LHCN-M2 (cell line): Measurements from ENCODE around the gene MPP1. TPM values are rescaled to one million over a fixed set of nuclear protein-coding genes. Genes with fewer than 3 reads are reported as not detected.

Source experiments
- DNase-seq: peaks from one replicate; pipeline ENCODE4 v3.0.0-alpha.2; 2012; ENCODE audit warnings: low read depth
- total RNA-seq: library from RNA; depleted of rRNA; stranded (reverse); fragments of >200 nt; gene quantifications from 2 replicates; pipeline ENCODE4 v1.2.3, GENCODE V29; 2014

The MPP1 gene
- total RNA-seq, 1 experiment from 2014 or later, result 23.2 TPM

DNA sequence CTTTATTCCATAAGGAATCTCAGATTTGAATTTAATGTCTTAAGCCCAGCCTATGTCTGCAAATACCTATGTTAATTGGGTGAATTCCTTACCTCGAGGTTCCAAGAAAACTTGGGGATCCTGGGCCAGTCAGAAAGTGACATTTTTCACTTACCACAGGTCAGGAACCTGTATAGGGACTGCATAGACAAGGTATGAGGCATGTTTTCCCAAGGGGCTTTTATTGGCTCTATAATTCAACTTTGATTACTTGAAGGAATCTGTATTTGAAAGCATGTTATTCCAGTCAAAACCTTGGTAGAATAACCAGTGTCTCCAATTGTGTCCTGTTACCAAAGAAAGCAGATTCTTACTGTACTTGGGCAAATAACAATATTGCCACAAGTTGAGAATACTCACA, 8.5 kb upstream of the MPP1 start:
- no peak for DNase-seq

DNA sequence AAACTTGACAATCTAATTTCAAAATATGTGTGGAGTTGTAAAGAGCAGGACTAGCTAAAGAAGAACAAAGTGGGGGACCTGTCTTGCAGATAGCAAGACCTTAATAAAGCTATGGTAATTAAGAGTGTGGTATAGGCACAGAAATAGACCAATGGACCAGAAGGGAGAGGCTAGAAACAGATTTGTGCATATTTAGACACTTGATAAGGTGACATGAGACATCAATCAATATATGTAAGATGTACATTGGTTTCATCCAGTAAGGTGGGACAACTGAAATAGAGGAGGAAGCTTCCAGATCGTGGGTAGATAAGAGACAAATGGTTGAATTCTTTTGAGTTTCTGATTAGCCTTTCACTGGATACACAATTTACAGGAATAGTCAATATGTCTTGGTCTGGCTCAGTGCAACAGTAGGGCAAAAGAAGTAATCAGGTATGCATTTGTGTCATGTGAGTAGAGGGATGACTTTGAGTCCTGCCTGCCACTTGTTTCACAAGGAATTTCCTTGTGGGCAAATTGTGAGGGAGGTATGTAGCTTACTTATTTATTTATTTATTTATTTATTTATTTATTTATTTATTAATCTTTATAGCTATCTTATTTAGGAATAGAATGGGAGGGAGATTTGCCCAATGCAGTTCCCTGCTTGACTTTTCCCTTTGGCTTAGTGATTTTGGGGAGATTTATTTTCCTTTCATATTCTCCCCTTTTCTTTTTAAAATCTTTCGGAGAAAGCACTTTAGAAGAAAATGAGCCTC, 7.2 kb upstream of the MPP1 start:
- no peak for DNase-seq

DNA sequence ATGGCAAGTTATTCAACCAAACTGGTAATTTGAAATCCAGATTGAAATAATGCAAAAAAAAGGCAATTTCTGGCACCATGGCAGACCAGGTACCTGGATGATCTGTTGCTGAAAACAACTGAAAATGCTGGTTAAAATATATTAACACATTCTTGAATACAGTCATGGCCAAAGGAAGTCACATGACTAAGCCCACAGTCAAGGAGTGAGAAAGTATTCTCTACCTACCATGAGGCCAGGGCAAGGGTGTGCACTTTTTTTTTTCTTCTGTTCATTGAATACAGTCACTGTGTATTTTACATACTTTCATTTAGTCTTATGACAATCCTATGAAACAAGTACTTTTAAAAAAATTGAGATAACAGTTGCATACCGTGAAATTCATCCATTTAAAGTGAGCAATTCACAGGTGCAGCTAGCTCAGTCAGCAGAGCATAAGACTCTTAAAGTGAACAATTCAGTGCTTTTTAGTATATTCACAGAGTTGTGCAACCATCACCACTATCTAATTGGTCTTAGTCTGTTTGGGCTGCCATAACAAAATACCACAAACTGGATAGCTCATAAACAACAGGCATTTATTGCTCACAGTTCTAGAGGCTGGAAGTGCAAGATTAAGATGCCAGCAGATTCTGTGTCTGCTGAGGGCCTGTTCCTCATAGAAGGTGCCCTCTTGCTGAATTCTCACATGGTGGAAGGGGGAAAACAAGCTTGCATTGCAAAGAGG, 4.8 kb upstream of the MPP1 start:
- DNase-seq, result no peak

DNA sequence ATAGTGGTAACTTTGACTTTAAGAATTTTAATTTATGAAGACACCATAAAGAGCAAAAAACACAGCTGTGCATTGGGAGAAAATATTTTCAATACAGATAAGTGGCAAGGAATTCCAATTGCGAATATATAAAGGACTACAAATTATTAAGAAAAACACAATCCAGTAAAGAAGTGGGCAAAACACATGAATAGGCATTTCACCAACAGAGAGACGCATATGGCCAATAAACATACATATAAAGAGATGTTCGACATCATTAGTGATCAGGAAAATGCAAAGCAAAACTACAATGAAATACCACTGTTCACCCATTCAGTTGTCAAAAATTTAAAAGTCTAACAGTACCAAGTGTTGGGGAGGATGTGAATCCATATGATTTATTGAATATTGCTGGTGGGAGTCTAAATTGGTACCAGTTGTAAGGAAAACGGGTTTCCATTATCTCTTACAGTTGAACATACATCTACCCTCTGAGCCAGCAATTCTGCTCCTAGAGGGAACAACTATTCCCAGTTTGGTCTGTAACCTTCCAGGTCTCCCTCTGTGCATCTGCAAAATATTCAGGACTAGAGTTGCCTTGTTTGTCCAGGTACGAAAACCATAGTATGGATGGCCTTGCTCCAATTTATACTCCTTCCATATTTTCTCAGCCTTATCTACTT, 1.7 kb upstream of the MPP1 start:
- DNase-seq, result no peak

DNA sequence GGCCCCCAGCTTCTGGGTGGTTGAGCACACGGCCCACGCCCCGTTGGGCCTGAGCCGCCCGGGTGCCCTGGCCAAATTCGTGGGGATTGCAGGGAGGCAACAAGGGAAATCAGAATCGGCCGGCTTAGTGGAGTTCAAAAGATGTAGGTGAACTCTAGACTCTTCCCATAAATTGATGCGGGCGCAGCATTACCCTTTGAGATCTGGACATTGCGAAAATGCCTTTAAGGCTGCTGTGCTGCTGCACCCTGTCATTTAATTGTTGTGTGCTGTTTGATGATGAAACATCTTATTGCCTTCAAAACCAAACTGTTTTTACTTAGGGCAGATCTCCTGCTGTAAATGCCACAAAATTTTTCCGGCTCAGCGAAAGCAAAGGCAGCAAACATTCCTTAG, 409 bp upstream of the MPP1 start:
- DNase-seq, result no peak

DNA sequence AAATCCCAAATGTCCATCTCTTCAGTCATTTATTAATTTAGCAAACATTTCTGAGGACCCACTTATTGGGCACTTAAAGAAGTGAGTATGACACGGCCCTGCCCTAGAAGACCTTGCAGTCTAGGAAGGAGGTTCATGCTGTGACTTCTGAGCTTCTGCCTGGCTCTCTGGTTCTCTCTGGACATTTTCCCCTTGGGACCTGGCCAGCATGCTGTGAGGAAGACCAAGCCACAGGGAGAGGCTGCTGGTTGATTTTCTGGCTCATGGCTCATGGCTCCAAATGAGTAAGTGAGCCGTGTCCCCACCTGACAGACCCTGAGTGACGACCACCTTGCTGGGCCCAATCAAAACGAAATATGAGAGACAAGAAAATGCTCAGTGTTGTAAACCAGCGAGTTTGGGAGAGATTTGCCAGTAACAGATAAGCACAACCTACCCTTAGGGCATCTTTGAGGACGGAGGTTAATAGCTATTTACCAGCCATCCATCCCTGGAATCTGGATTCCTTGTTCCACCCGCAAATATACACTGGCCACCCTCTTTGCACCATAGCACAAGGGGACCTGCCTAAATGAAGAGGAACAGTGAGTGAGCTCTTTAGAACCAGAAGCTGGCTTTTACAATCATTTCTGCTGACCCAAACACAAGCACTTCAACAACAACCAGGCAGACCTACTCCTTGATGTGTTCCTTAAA, 876 bp downstream of the MPP1 start:
- no peak for DNase-seq

DNA sequence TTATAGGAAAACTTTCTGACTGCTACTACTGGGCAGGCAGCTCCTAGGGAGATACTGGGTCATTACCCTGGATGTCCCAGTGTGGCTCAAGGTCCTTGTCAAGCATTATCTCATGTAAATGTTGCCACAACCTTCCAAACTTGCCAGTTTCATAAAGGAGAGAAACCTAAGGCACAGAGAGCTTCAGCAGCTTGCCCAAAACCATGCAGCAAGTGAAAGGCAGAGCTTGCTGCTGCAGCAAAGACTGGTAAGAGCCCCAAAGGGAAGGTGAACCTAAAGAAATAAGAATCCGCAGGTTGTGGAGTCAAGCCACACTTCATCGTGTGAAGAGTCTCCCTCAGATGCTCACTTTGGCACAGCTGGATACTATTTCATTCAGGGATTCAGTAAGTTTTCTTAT, 2.3 kb downstream of the MPP1 start:
- DNase-seq, result no peak

DNA sequence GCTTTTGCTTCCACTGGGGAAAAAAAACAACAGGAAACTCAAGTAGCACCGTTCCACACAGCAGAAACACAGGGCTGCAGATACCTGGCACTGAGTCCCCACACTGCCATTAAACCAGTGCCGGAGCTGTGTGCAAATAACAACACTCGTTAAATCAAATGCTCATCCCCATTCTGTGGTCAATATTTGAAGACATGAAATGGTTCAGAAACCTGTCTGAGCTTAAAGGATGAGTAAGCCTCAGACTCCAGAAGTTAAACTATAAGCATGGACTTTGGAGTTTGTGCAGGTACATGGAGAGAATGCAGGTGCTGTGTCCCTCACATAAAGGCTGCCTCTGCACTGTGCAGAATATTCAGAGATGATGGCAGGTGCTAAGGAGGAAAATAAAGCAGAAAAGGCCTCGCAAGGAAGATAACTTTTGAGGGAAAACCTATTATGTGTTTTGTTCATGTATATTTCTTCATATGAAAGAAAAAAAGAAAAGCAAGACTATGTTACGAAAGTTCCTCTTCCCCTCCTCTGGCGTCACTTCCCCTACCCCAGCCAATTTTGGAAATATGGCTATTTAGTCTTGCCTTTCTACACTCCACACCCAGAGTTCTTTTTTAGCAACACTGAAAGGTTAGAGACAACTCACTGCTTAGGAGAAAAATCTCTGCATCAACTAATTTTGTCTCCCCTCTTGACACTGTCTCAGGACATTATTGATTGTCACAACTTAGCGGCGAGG, 4.6 kb downstream of the MPP1 start:
- DNase-seq, result no peak

DNA sequence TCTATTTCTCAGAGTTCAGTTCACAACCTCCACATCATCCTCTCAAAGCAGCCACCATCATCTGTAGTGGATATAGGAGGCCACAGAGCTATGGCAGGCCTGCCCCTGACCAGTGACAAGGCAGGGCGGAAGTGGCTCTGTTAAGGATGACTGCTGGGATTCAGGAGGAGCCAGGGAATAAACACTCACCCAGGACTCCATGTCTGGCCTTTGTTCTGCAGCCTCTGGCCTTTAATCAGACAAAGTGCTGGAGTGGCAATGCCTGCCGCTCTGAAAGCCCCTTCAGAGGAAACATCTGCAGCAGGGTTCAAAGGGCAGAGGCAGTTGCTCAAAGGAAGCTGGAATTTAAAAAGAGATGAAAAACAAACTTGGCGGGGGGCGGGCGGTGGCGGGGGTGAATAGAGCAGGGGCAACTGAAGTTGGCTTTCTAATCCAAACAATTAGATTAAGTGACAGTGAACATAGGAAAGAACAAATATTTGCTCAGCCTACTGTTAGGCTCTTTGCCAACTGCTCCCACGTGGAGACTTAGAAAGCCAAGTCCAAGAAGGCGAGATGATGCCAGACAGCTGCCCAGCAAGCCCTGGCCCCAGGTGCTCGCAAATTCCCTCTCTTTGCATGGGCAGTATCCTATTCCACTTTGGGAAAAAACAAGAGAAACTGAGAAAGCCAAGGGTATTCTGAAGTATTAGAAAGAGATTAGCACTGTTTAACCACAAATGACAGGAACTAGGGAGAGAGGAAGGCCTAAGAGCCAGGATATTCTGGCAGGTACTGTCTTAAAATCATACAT, 5.5 kb downstream of the MPP1 start:
- DNase-seq, result no peak

DNA sequence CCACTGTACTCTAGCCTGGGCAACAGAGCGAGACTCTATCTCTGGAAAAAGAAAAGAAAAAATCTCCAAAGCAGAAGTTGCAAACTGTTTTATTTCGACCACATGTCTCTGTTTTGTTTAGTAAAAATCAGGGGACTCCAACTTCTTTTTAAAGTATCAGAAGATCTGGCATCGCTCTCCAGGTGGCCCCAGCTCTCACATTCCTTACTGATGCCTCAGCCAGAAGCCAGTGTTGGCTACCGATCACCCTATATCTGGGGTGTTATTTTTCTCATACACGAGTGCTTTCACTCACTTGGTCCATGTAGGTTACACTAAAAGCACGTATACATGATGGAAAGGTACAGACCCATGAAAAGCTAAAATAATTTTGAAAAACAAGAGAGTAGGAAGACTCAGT, 8.3 kb downstream of the MPP1 start:
- no peak for DNase-seq

DNA sequence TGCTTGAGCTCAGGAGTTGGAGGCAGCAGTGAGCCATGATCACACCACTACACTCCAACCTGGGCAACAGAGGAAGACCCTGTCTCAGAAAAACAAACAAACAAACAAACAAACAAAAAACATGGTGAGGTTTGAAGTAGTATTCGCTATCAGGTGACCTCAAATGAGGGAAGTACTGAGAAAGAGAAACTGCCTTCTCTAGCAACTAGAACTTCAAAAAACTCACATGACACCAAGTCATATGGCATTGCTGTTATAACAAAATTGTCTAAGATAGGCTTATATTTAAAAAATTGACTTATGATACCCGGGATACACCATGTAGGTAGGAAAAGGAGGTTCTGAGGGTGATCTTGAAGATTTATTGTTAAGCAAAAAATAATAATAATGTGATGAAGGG, 10.3 kb downstream of the MPP1 start:
- DNase-seq, result no peak

DNA sequence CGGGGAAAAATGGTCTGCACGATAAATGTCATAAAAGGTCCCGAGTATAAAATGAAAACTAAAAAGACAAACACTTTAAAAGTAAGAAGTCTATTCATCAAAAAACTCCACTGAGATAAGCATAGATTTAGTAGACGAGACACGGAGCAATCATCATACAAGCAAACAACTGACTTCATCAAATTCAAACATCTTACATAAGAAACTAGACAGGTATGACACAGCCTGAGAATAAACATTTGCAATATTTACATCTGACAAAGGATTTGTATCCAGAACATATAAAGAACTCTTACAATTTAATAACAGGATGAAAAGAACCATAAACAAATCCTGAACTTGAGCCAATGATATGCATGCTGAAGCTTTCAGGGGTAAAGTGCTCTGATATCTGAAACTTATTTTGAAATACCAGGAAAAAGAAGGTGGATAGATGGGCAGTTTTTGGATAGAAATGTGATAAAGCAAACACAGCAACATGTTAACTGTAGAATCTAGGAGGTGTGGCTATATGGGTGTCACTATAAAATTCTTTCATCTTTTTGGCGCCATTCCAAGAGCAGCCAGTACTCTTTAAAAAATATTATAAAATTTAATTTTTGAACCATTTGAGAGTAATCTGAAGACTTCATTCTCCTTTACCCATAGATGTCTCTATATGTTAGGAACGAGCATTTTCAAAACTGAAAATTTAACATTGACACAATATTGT, 12.0 kb downstream of the MPP1 start:
- no peak for DNase-seq

DNA sequence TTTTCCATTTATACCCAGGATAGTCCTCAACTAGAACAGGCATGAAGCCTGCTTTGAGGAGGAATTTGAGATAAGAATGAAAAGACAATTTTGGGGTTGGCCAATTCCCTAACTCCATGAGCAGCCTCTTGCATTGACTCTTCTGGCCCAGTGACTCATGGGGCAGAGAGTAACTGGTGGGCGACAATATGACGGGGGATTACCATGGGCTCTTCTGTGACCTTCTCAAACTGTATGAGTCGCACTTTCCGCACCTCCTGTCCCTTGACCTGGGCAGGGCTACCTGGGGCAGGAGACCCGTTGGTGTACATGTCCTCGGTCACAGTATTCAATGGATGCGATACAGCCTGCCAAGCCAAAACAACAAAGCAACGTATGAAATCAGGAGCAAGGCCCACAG, 13.3 kb downstream of the MPP1 start:
- DNase-seq, result no peak

DNA sequence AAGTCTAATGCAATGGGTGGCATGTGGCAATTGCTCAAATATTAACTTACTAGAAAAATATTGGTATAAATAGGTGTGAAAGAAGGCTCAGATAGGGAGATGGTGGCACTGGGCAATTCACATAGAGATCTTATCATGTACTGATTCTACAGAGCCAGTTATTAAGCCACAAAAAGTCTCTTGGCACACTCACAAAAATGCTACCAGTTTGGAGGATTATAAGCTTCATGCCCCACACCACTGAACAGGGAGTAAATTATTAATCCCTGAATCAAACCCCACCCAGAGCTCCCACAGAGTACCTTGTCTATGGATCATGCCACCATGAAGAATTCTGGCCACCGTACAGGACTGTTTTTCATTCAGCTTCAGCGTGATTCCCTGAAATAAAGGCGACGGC, 13.8 kb downstream of the MPP1 start:
- DNase-seq, result no peak

DNA sequence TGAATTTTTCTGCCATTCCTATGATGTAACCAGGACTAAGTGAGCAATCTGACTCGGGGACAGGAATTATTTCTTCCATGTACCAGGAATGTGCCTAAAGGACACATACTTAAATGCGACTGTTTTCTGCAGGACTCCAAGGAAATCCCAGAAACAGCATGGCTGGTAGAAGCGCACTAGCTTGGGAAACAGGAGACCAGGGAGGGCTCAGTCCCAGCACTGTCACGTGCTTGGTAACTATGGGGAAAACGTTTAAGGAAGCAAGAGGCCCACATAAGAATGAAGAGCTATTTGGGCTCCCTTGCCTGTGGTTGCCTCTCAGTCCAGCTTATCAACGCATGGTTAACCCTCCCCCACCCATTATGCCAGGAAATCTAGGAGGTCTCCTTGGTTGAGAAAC, 19.6 kb downstream of the MPP1 start:
- no peak for DNase-seq

DNA sequence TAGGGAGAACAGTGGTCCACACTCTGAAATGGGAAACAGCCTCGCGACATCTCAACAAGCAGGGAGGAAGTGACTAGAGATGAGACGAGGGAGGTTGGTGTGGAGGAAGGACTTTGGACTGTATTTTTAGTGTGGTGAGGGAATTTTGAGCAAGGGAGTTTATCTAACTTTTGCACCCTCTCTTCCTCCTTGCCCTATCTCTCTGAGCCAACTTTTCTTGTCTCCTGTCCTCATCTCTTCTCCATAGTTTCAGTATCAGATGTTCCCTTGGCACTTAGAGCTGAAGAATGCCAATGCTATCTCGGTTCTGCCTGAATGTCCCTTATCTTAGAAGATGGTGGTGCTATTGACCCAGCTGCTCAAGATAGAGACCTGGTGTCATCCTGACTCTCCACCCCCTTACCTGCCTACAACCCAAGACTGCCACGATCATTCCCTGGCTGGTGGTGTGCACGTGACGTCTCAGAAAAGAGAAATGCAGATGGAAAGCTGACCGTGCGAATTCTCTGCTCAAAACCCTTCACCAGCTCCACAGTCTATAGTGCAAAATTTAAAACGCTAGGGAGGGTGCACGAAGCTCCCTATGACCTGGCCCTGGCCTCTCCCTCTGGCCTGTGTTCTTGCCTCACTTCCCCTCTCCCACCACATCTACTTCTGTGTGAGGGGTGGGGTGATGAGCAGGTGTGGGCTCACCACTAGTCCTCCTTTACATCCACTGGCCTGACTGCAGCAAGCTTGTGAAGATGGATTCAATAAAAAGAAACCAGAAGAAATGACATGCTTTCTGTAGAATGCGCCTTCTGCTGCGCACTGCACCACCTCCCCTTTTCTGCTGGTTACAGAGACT, 20.9 kb downstream of the MPP1 start:
- DNase-seq, result no peak

DNA sequence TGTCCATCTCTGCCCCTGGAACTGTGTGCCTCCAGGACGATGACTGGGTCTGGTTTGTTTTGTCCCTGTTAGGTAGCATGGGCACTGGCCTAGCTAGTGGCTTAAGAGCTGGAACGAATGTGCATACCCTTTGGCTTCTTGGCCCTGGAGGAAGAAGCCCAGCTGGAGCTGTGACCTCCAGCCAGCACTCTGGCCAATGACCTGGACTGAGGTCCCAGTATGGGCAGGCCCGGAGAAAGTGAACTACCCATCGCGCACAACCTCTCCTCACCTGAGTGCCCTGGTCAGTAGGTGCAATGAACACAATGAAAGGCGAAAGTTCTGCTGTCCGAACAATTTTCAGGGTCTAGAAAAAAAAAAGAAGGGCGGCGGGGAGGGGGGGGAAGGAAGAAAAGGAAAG, 24.3 kb downstream of the MPP1 start:
- no peak for DNase-seq

DNA sequence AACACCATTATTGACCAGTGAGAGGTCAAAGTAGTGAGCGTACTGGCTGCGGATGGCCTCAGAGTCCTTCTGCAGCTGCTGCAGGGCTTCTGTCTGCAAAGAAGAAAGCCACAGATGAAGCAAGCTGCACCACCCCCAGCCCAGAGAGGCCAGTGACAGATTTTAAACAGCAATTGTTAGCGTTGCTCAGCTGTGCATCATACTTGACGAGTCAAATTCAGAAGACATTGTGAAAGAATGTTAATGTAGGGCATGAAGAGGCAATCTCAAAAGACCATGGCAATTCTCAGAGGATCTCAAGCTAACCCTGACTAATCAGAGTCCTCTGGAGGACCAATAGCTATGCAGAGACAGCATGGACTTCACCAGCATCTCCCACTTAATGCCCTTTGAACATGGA, 26.0 kb downstream of the MPP1 start:
- DNase-seq, result peak; percentile 92

DNA sequence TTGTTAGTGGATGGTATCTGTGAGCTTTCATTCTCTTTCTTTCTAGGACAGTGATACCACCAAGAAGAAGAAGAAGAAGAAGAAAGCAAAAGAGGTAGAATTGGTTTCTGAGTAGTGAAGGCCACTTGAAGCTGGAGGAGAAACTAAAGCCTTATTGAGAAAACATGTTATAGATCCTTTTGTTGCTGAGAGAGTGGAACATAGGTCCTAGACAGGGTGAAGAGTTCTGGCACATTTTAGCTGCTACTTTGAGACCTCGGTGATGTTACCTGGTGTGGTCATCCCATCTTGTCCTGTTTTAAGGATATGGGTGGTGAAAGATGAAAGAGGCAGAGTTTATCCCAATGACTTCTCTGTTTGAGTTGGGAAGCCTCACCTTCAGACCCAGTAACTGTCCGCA, 28.5 kb downstream of the MPP1 start:
- DNase-seq, result no peak
